Kidney (tissue), 14 donors: ENCODE results near the gene C9orf50. TPM values are rescaled to one million over a fixed set of nuclear protein-coding genes. Genes with fewer than 3 reads are reported as not detected.
A peak's percentile ranks its signal among the peaks of the same experiment; 100 is the strongest.
"Not testable (repeated sequence)": the region's sequence is repeated elsewhere in the genome, so short reads cannot be mapped to it uniquely, and the experiment has no call there.

Experiments used
- DNase-seq, 5 donors: peaks; one replicate each; pipeline ENCODE4 v3.0.0-alpha.2; 2013 to 2020
- FAIRE-seq: peaks from 2 replicates; lab custom pipeline; 2012; peaks lifted over from hg19 to GRCh38; lab: Jason Lieb, UNC
- H3K27ac ChIP-seq, 2 donors: one replicate each; pipeline ENCODE4 v1.7.0; 2013; ENCODE audit warnings: low read depth in 2 of 2, low read length in 2 of 2, inconsistent platforms in 1 of 2
- H3K27me3 ChIP-seq: one replicate; pipeline ENCODE4 v1.7.1; 2013; ENCODE audit warnings: low read length, inconsistent platforms; ENCODE audit not compliant: control insufficient read depth, insufficient read depth
- H3K36me3 ChIP-seq, 3 donors: one replicate each; pipeline versions ENCODE4 v1.7.0 to v1.7.1; 2013; ENCODE audit warnings: low read length in 3 of 3, control low read depth in 1 of 3, inconsistent platforms in 1 of 3; ENCODE audit not compliant: insufficient read depth in 3 of 3, control insufficient read depth in 2 of 3
- H3K4me1 ChIP-seq, 3 donors: one replicate each; pipeline versions ENCODE4 v1.7.0 to v1.7.1; 2013; ENCODE audit warnings: low read length in 3 of 3, inconsistent platforms in 1 of 3, low read depth in 1 of 3; ENCODE audit not compliant: control insufficient read depth in 2 of 3, insufficient read depth in 2 of 3
- H3K4me3 ChIP-seq, 3 donors: one replicate each; pipeline versions ENCODE4 v1.7.0 to v1.8.1; 2013; ENCODE audit warnings: low read length in 3 of 3, control low read depth in 1 of 3, inconsistent platforms in 1 of 3
- H3K9ac ChIP-seq, 3 donors: one replicate each; pipeline versions ENCODE4 v1.7.0 to v1.7.1; 2013; ENCODE audit warnings: low read length in 3 of 3, control low read depth in 1 of 3, inconsistent platforms in 1 of 3
- H3K9me3 ChIP-seq, 3 donors: one replicate each; pipeline versions ENCODE4 v1.7.0 to v1.7.1; 2013; ENCODE audit warnings: low read length in 3 of 3, control low read depth in 1 of 3, inconsistent platforms in 1 of 3; ENCODE audit not compliant: control insufficient read depth in 2 of 3, insufficient read depth in 1 of 3
- intact Hi-C: fragments of 100-400 bp; cut with DNase I; formaldehyde crosslinking; loops from one replicate; pipeline ENCODE4 v1.11.1; 2022
- polyA plus RNA-seq: library from polyadenylated mRNA; stranded (reverse); fragments of 350-450 nt; fragmentation: Illumina TruSeq; extraction: RNeasy Lipid Tissue Mini Kit (QIAGEN cat#74804); gene quantifications from one replicate; pipeline ENCODE4 v1.2.3, GENCODE V29; 2014; ENCODE audit warnings: low read depth, low replicate concordance; ENCODE audit not compliant: insufficient read depth
- total RNA-seq: library from RNA; stranded (reverse); fragmentation: NEBNext Ultra II Directional; extraction: Animal tissue kit (Norgen Biotek cat#: 25700); gene quantifications from one replicate; pipeline ENCODE4 v1.2.1, GENCODE V29; 2021
- TF ChIP-seq, protein P1 (sequence below): IDR thresholded peaks from 3 replicates; pipeline ENCODE4 v1.5.1; 2012; ENCODE audit warnings: mild to moderate bottlenecking, moderate library complexity, borderline replicate concordance; ENCODE audit not compliant: insufficient read depth; ENCODE audit errors: extremely low read depth
- donor health status: control.
- donor health status: control.
- donor health status: control.
- donor health status: control.
- donor health status: control.
- donor health status: DM: yes; HTN: yes; CAD: no.
- donor health status: Normal renal cell carcinoma (clear cell type).

The C9orf50 gene
- total and polyA plus RNA-seq, 2 donors from 2014 or later: 1.1 to 2.8 TPM

DNA sequence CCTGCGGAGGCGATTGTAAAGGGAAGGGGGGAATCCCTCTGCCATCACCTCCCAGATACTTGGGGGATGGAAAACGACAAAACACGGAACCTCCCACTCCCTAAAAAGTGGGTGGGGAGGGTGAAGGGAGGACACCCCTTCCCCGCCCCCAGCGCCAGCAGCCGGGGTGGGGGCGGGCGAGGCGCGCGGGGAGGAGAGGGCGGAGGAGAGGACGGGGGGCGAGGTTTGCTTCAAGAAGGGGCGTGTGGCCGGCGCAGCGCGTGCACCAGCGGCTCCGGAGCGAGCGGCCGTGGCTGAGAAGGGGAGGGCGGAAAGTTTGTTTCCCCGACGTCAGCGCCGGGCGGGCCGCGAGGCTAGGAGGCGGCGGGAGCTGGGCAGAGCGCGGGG is 44.5 kb upstream of the C9orf50 start, which contains the start of gene PRRX2:
TSS of gene PRRX2 (plus strand) at position 259 of the 387 bp plus-strand sequence. CDS start 221 bp downstream, outside the sequence.
- Histone ChIP-seq H3K27ac (no peak within 1 kb of the TSS), H3K9ac (no peak within 1 kb of the TSS), H3K4me3 (peak within 1 kb of the TSS; percentile 11 to 29 (median 24)), H3K4me1 (no peaks in the 10 kb centered on the region), H3K9me3 (no peaks in the 10 kb centered on the region), H3K27me3 (no peaks in the 10 kb centered on the region), H3K36me3 (no peaks in the 10 kb centered on the region)
- DNase-seq (peak in 4 of 5 donors; percentile 68 to 76 (median 72)), FAIRE-seq (no peak)
- intact Hi-C loops: no loop called here
- TF ChIP-seq, protein P1, sequence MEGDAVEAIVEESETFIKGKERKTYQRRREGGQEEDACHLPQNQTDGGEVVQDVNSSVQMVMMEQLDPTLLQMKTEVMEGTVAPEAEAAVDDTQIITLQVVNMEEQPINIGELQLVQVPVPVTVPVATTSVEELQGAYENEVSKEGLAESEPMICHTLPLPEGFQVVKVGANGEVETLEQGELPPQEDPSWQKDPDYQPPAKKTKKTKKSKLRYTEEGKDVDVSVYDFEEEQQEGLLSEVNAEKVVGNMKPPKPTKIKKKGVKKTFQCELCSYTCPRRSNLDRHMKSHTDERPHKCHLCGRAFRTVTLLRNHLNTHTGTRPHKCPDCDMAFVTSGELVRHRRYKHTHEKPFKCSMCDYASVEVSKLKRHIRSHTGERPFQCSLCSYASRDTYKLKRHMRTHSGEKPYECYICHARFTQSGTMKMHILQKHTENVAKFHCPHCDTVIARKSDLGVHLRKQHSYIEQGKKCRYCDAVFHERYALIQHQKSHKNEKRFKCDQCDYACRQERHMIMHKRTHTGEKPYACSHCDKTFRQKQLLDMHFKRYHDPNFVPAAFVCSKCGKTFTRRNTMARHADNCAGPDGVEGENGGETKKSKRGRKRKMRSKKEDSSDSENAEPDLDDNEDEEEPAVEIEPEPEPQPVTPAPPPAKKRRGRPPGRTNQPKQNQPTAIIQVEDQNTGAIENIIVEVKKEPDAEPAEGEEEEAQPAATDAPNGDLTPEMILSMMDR: no peak

DNA sequence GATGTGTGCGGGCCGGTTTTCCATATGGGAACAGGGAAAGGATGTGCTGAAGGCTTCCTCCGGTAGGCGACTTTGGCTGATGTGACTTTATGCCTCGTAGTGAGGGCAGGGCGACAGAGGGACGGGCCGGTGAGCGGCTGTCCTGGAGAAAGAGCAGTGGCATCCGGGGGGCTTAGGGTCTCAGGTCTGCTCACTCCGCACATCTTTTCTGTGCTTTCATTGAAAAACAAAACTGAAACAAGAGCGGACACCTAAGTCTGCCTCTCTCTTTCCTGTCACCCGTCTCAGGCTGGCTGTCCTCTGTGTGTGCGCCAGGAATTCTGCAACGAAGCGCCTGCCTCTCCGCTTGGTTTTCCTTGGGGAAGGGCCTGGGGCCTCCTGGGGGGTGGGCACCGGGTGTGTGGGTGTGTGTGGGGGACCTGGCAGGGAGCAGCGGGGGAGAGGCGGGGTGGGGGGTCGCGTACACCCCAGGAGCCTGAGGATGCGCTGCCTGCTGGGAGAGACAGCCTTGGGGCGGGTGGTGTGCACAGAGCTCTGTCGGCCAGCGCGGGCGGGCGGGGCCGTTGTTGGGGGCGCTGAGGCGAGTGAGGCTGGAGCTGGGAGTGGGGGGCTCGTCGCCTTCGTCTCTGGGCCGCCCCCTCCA is 44.0 kb upstream of the C9orf50 start:
- H3K27ac ChIP-seq: no peak overlapping the region
- no peaks in the 10 kb centered on the region for H3K4me1 ChIP-seq
- peak overlapping the region; percentile 11 to 29 (median 24) for H3K4me3 ChIP-seq
- intact Hi-C loops: no loop called here
- DNase-seq: peak in 2 of 5 donors; percentile 35 to 42
- H3K36me3 ChIP-seq: no peaks in the 10 kb centered on the region
- no peak for FAIRE-seq
- no peaks in the 10 kb centered on the region for H3K9me3 ChIP-seq
- TF ChIP-seq, protein P1: no peak
- H3K27me3 ChIP-seq: no peaks in the 10 kb centered on the region
- H3K9ac ChIP-seq: no peak overlapping the region

DNA sequence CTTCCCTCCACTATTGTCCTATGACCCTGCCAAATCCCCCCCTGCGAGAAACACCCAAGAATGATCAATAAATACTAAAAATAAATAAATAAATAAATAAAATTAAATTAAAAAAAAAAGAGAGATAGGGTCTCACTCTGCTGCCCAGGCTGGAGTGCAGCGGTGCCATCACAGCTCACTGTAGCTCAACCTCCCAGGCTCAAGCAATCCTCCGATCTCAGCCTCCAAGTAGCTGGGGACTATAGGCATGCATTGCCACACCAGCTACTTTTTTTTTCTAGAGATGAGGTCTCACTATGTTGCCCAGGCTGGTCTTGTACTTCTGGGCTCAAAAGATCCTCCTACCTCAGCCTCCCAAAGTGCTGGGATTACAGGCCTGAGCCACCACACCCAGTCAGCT is 41.3 kb upstream of the C9orf50 start:
- H3K9me3 ChIP-seq, H3K9ac ChIP-seq, DNase-seq, H3K27me3 ChIP-seq, FAIRE-seq, H3K4me1 ChIP-seq, H3K27ac ChIP-seq, H3K4me3 ChIP-seq, H3K36me3 ChIP-seq, intact Hi-C loops: not testable (repeated sequence)

DNA sequence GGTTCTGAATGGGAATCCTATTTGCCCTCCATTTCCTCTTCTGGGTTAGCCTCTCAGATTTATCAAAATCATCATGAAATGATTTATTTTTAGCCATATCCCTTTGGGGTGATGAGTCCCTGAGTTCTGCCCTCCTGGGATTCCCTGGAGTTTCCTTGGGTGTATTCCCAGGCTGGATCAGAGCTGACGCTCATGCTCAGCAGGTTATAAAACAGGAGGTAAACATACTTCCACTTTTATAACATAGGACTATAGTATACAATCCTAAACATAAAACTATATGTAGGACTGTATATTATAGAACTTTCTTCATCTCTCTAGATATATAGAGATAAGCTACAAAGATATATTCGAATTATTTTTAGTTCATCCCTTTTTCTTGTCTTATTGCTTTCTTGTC is 40.1 kb upstream of the C9orf50 start:
- H3K36me3 ChIP-seq: no peaks in the 10 kb centered on the region
- FAIRE-seq (no peak), DNase-seq (no peak)
- TF ChIP-seq, protein P1: no peak
- no peak overlapping the region for H3K27ac ChIP-seq
- no peak overlapping the region for H3K4me3 ChIP-seq
- no peak overlapping the region for H3K9ac ChIP-seq
- no peaks in the 10 kb centered on the region for H3K4me1 ChIP-seq
- H3K9me3 ChIP-seq: no peaks in the 10 kb centered on the region
- intact Hi-C loops: no loop called here
- no peaks in the 10 kb centered on the region for H3K27me3 ChIP-seq
